ENCODE measurements around the gene DLGAP1. TPM values are rescaled to one million over a fixed set of nuclear protein-coding genes. Genes with fewer than 3 reads are reported as not detected.

The DLGAP1 gene
- total RNA-seq, 1 experiment from 2014 or later: 0.39 TPM

- Histone ChIP-seq H3K79me2 (ENCODE audit: insufficient read depth, low read length) (no peaks in the 10 kb centered on the region), H3K9me3 (ENCODE audit: control insufficient read depth in 1 of 2, insufficient read depth in 1 of 2, low read depth in 1 of 2, low read length in 2 of 2) (no peaks in the 10 kb centered on the region), H3K9me2 (ENCODE audit: insufficient read depth) (no peaks in the 10 kb centered on the region), H2AFZ (ENCODE audit: low read depth, low read length, poor library complexity, severe bottlenecking) (no peak overlapping the region), H3K36me3 (ENCODE audit: control insufficient read depth in 1 of 2, insufficient read depth in 2 of 2, low read length in 2 of 2) (no peaks in the 10 kb centered on the region), H3K4me2 (ENCODE audit: low read length) (no peak overlapping the region), H3K4me1 (ENCODE audit: control insufficient read depth in 1 of 2, insufficient read depth in 2 of 2, low read length in 2 of 2) (no peaks in the 10 kb centered on the region), H4K20me1 (ENCODE audit: insufficient read depth) (no peaks in the 10 kb centered on the region), H3K27ac (ENCODE audit: low read depth, low read length) (no peak overlapping the region), H3K27me3 (ENCODE audit: insufficient read depth, low read length) (peaks cover 33% of the 10 kb centered on the region), H3K9ac (ENCODE audit: low read length) (no peak overlapping the region), H3K4me3 (replicated peaks in 1 of 2; ENCODE audit: low read depth in 1 of 2, low read length in 2 of 2) (no peak overlapping the region)
- ChIA-PET POLR2A (no interaction called here), CTCF (no interaction called here), RAD21 (ENCODE audit: low non-redundant PET in 1 of 2, low total read pairs in 2 of 2, uncharacterized antibody in 2 of 2, unreplicated experiment in 2 of 2) (no interaction called here)
- no TSS peak for BruUV-seq (replicated peaks)
- DNase-seq (ENCODE audit: low read depth, low spot score) (no peak), ATAC-seq (no peak)
- intact Hi-C loops (cut with micrococcal nuclease): no loop called here
- TF ChIP-seq SRF (IDR thresholded peaks at IDR 0.05; ENCODE audit: low read depth): no peak
- no peak for TF ChIP-seq ZFX (IDR thresholded peaks at IDR 0.05)
These were observed 554.8 kb downstream of the DLGAP1 start for GRCh38 chr18:3900327-3900726.

GRCh38 chr18:3898861-3899613, 556.1 kb downstream of the DLGAP1 start:
- no peaks in the 10 kb centered on the region for H3K4me1 ChIP-seq (ENCODE audit: control insufficient read depth in 1 of 2, insufficient read depth in 2 of 2, low read length in 2 of 2)
- H4K20me1 ChIP-seq (ENCODE audit: insufficient read depth): no peaks in the 10 kb centered on the region
- H2AFZ ChIP-seq (ENCODE audit: low read depth, low read length, poor library complexity, severe bottlenecking): no peak overlapping the region
- no peak for DNase-seq (ENCODE audit: low read depth, low spot score)
- H3K9me2 ChIP-seq (ENCODE audit: insufficient read depth): no peaks in the 10 kb centered on the region
- no peak overlapping the region for H3K27ac ChIP-seq (ENCODE audit: low read depth, low read length)
- H3K4me3 ChIP-seq (replicated peaks in 1 of 2; ENCODE audit: low read depth in 1 of 2, low read length in 2 of 2): no peak overlapping the region
- no peaks in the 10 kb centered on the region for H3K79me2 ChIP-seq (ENCODE audit: insufficient read depth, low read length)
- ChIA-PET POLR2A (no interaction called here), CTCF (no interaction called here), RAD21 (ENCODE audit: low non-redundant PET in 1 of 2, low total read pairs in 2 of 2, uncharacterized antibody in 2 of 2, unreplicated experiment in 2 of 2) (no interaction called here)
- no TSS peak for BruUV-seq (replicated peaks)
- H3K9ac ChIP-seq (ENCODE audit: low read length): no peak overlapping the region
- no peak overlapping the region for H3K4me2 ChIP-seq (ENCODE audit: low read length)
- intact Hi-C loops (cut with micrococcal nuclease): no loop called here
- peaks cover 33% of the 10 kb centered on the region for H3K27me3 ChIP-seq (ENCODE audit: insufficient read depth, low read length)
- no peak for ATAC-seq
- no peaks in the 10 kb centered on the region for H3K9me3 ChIP-seq (ENCODE audit: control insufficient read depth in 1 of 2, insufficient read depth in 1 of 2, low read depth in 1 of 2, low read length in 2 of 2)
- H3K36me3 ChIP-seq (ENCODE audit: control insufficient read depth in 1 of 2, insufficient read depth in 2 of 2, low read length in 2 of 2): no peaks in the 10 kb centered on the region
- no peak for TF ChIP-seq ZFX (IDR thresholded peaks at IDR 0.05)
- TF ChIP-seq ATF3 (IDR thresholded peaks at IDR 0.05): no peak
- TF ChIP-seq JUND (IDR thresholded peaks at IDR 0.05): no peak
- no peak for TF ChIP-seq TCF7L2 (IDR thresholded peaks at IDR 0.05; ENCODE audit: borderline replicate concordance, extremely low read depth, insufficient read depth, insufficient read length)
- TF ChIP-seq ELF1 (IDR thresholded peaks at IDR 0.05; ENCODE audit: borderline replicate concordance, low read depth): no peak
- no peak for TF ChIP-seq EGR1 (IDR thresholded peaks at IDR 0.05; ENCODE audit: low read depth)
- no peak for TF ChIP-seq RAD21 (IDR thresholded peaks at IDR 0.05; ENCODE audit: low read depth)
- TF ChIP-seq YY1 (IDR thresholded peaks at IDR 0.05; ENCODE audit: extremely low read depth, insufficient replicate concordance, low read depth, low read length): no peak
- TF ChIP-seq ZNF274 (IDR thresholded peaks at IDR 0.05; ENCODE audit: low read depth, low read length): no peak
- TF ChIP-seq ZBTB33 (IDR thresholded peaks at IDR 0.05; ENCODE audit: extremely low read depth, insufficient replicate concordance, low read length): no peak
- no peak for TF ChIP-seq CBX3 (IDR thresholded peaks at IDR 0.05; ENCODE audit: low read depth)
- TF ChIP-seq POLR2A (IDR thresholded peaks at IDR 0.05; ENCODE audit: borderline replicate concordance, extremely low read depth, insufficient read depth, insufficient read length): no peak
- TF ChIP-seq EZH2 (IDR thresholded peaks at IDR 0.05): no peak
- TF ChIP-seq MAX (IDR thresholded peaks at IDR 0.05): no peak

All from HCT116 (cell line).